A673 (cell line): ENCODE results near the gene MUC15. TPM values are rescaled to one million over a fixed set of nuclear protein-coding genes. Genes with fewer than 3 reads are reported as not detected.

Experiments used
- BruUV-seq: library from RNA; stranded (reverse); fragments of 400-500 nt; replicated peaks from 2 replicates; lab custom pipeline; 2021; lab: Mats Ljungman, UMichigan
- CTCF ChIA-PET: fragments of 300-600 bp; sonication (Branson Sonifier 250); formaldehyde crosslinking; loops from one replicate; lab custom pipeline; 2022; ENCODE audit warnings: antibody characterized with exemption; lab: Charles Lee
- POLR2A ChIA-PET: fragments of 300-600 bp; sonication (Branson Sonifier 250); formaldehyde crosslinking; loops from one replicate; lab custom pipeline; 2022; ENCODE audit warnings: antibody characterized with exemption; ENCODE audit not compliant: low non-redundant PET; lab: Charles Lee
- DNase-seq: peaks from one replicate; pipeline ENCODE4 v3.0.0-alpha.2; 2015; ENCODE audit warnings: low spot score
- H3K27ac ChIP-seq: fragments of 200-600 bp; sonication (generic); 2 replicates; pipeline ENCODE4 v1.5.1; 2016; ENCODE audit warnings: mixed run types, low read depth, mild to moderate bottlenecking, mixed read lengths, antibody characterized with exemption, low read length; ENCODE audit not compliant: poor library complexity, severe bottlenecking
- H3K27me3 ChIP-seq: fragments of 200-600 bp; sonication (generic); replicated peaks from 2 replicates; pipeline ENCODE4 v1.6.1; 2017; ENCODE audit warnings: mixed run types, low read depth, mild to moderate bottlenecking, mixed read lengths, antibody characterized with exemption, low read length; ENCODE audit not compliant: insufficient read depth, poor library complexity
- H3K36me3 ChIP-seq: fragments of 200-600 bp; sonication (generic); 2 replicates; pipeline ENCODE4 v1.6.1; 2016; ENCODE audit warnings: mixed run types, mild to moderate bottlenecking, mixed read lengths, antibody characterized with exemption, low read length; ENCODE audit not compliant: insufficient read depth, poor library complexity, severe bottlenecking
- H3K4me1 ChIP-seq: fragments of 200-600 bp; sonication (generic); 2 replicates; pipeline ENCODE4 v1.6.1; 2017; ENCODE audit warnings: mixed run types, mild to moderate bottlenecking, mixed read lengths, antibody characterized with exemption, low read length; ENCODE audit not compliant: insufficient read depth, poor library complexity, severe bottlenecking
- H3K4me3 ChIP-seq: fragments of 200-600 bp; sonication (generic); 2 replicates; pipeline ENCODE4 v1.5.1; 2016; ENCODE audit warnings: low read depth, mixed run types, mild to moderate bottlenecking, mixed read lengths, low read length; ENCODE audit not compliant: poor library complexity, severe bottlenecking
- H3K9me3 ChIP-seq: fragments of 200-600 bp; sonication (generic); 2 replicates; pipeline ENCODE4 v1.6.1; 2016; ENCODE audit warnings: mixed run types, low read depth, mild to moderate bottlenecking, mixed read lengths, antibody characterized with exemption, low read length; ENCODE audit not compliant: poor library complexity, severe bottlenecking
- CTCF ChIP-seq: fragments of 300-800, 200-600 bp; sonication (generic); conservative IDR thresholded peaks from 2 replicates; pipeline ENCODE4 v1.5.1; 2017; ENCODE audit warnings: low read depth, mild to moderate bottlenecking, antibody characterized with exemption, low read length, moderate library complexity, mixed read lengths
- EZH2 ChIP-seq: fragments of 200-600 bp; sonication (generic); IDR thresholded peaks from 2 replicates; pipeline ENCODE4 v1.6.1; 2017; ENCODE audit warnings: borderline replicate concordance, low read depth, mild to moderate bottlenecking, mixed read lengths, antibody characterized with exemption, low read length; ENCODE audit not compliant: poor library complexity, severe bottlenecking
- intact Hi-C: fragments of 100-400 bp; cut with micrococcal nuclease; formaldehyde crosslinking; loops from one replicate; pipeline ENCODE4 v1.10.0; 2022; ENCODE audit not compliant: unreplicated experiment
- total RNA-seq: library from RNA; stranded (reverse); gene quantifications from 2 replicates; pipeline ENCODE4 v1.2.3, GENCODE V29; 2021

Gene MUC15
- total RNA-seq, 1 experiment from 2014 or later, result not detected

- ChIA-PET POLR2A (no interaction called here), CTCF (no interaction called here)
- no TSS peak for BruUV-seq
- DNase-seq, result peak; percentile 0
- no peaks in the 10 kb centered on the region for H3K9me3 ChIP-seq
- no peak overlapping the region for H3K4me3 ChIP-seq
- H3K4me1 ChIP-seq, result no peaks in the 10 kb centered on the region
- TF ChIP-seq CTCF (no peak), EZH2 (no peak)
- no peaks in the 10 kb centered on the region for H3K36me3 ChIP-seq
- H3K27ac ChIP-seq, result no peak overlapping the region
- peaks cover 40% of the 10 kb centered on the region for H3K27me3 ChIP-seq
- intact Hi-C loops, result no loop called here
These were observed 30.2 kb downstream of the MUC15 start for GRCh38 chr11:26541870-26542269.

GRCh38 chr11:26539517-26539916, 32.5 kb downstream of the MUC15 start:
- Histone ChIP-seq H3K36me3 (no peaks in the 10 kb centered on the region), H3K27ac (no peak overlapping the region), H3K4me1 (no peaks in the 10 kb centered on the region), H3K9me3 (no peaks in the 10 kb centered on the region), H3K4me3 (no peak overlapping the region), H3K27me3 (peaks cover 21% of the 10 kb centered on the region)
- intact Hi-C loops, result no loop called here
- POLR2A ChIA-PET, result no interaction called here
- CTCF ChIA-PET, result interaction anchor here (0.5 kb wide), 1 partner anchor 75 kb away, joined by 6 read pairs; no protein-coding TSS in a partner anchor
- DNase-seq, result no peak
- no TSS peak for BruUV-seq
- no peak for TF ChIP-seq EZH2
- TF ChIP-seq CTCF, result no peak

GRCh38 chr11:26537341-26537740, 34.7 kb downstream of the MUC15 start:
- Histone ChIP-seq H3K27me3 (peaks cover 19% of the 10 kb centered on the region), H3K36me3 (no peaks in the 10 kb centered on the region), H3K9me3 (no peaks in the 10 kb centered on the region), H3K4me1 (no peaks in the 10 kb centered on the region), H3K27ac (no peak overlapping the region), H3K4me3 (no peak overlapping the region)
- POLR2A ChIA-PET, result no interaction called here
- CTCF ChIA-PET, result no interaction called here
- no TSS peak for BruUV-seq
- DNase-seq, result peak; percentile 11
- intact Hi-C loops, result loop anchor here (1.0 kb wide), 1 partner anchor 14 kb away; no protein-coding TSS in a partner anchor
- no peak for TF ChIP-seq EZH2
- TF ChIP-seq CTCF, result no peak
